SIG-M5 (cell line): ENCODE results near the gene HOXD10.

Experiments used
- DNase-seq: peaks from one replicate; lab custom pipeline; 2025; lab: John Stamatoyannopoulos, UW

The HOXD10 gene

GRCh38 chr2:176096243-176096985 is 20.2 kb upstream of the HOXD10 start:
- DNase-seq, result no peak

- DNase-seq, result no peak
Observed at GRCh38 chr2:176096986-176097819, 19.4 kb upstream of the HOXD10 start.

- no peak for DNase-seq
Observed at GRCh38 chr2:176097820-176098365, 18.7 kb upstream of the HOXD10 start.

DNA sequence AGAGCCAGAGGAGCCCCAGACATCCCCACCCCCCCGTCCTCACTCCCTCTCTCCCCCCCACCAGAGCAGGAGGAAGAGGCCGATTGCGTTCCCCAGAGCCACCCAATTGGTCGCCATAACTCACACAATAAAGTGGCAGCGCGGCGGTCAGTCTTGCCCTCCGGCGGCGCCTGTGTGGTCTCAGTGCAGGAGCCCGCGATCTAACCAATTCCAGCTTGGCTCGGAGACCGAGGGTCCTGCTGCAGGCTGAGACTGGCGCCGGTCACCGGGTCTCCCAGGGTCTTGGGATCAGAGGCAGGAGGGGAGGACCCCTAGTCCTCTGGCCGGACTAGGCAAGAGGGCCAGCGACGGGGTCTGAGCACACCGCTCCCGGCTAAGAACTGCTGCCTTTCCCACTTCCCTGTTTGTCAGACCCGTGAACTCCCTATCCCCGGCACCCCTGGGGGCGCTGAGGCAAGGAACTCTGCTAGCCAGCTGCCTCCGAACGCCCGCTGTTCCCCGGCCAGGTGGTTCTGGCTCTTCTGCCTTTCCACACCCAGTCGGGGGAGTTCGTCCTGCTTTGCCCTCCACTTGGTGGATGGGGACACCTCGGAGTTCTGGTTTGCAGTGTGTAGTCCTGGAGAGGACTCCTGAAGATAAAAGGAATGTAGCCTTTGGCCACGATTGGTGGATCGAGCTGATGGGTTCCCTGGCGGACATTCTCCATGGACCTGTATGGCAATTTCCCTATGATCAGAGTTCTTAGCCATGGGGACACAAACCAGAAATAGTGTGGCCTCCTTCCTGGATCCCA is 18.0 kb upstream of the HOXD10 start:
- DNase-seq, result no peak

DNA sequence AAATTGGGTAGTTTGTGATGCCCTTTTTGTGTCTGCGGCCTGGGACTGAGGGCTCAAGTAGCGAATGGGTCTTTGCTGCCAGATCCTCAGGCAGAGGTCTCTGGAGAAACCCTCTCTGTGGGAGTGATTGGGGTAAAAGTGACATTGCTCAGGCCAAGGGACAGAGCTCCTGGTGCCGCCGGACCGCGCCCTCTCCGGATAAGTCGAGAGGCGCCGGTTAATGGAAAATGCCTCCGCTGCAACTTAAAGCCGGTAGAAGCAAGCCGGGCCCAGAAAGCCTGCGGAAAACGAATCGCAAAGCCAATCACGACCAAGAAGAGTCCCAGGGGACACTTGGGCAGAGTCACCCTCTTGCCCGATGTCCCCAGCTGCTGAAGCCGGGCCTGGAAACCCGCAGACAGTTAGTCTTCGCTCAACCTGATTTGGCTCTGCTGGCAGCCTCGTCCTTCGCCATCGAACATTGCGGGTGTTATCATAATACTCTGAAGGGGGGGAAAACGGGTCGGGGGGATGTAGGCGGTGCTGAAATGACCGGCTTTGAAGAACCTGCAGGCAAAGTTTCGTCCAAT is 17.3 kb upstream of the HOXD10 start:
- DNase-seq, result no peak

DNA sequence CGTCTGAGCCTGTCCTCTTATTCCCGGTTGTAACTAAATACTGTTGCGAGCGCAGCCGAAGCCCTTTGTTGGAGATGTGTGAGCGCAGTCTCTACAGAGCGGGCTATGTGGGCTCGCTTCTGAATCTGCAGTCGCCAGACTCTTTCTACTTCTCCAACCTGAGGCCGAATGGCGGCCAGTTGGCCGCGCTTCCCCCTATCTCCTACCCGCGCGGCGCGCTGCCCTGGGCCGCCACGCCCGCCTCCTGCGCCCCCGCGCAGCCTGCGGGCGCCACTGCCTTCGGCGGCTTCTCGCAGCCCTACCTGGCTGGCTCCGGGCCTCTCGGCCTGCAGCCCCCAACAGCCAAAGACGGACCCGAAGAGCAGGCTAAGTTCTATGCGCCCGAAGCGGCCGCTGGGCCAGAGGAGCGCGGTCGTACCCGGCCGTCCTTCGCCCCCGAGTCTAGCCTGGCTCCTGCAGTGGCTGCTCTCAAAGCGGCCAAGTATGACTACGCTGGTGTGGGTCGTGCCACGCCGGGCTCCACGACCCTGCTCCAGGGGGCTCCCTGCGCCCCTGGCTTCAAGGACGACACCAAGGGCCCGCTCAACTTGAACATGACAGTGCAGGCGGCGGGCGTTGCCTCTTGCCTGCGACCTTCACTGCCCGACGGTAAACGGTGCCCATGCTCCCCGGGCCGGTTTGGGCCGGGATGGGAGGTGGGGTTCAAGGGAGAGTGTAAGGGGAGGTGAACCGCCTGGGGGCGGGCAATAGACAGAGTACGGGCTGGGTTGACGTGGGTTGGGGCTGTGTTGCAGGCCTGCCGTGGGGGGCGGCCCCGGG is 16.6 kb upstream of the HOXD10 start, which contains the start of gene HOXD12:
Gene HOXD12, plus strand, starts transcription at position 68 of the 819 bp plus-strand sequence. Its CDS starts 7 bp downstream, at position 75.
- DNase-seq, result no peak

DNA sequence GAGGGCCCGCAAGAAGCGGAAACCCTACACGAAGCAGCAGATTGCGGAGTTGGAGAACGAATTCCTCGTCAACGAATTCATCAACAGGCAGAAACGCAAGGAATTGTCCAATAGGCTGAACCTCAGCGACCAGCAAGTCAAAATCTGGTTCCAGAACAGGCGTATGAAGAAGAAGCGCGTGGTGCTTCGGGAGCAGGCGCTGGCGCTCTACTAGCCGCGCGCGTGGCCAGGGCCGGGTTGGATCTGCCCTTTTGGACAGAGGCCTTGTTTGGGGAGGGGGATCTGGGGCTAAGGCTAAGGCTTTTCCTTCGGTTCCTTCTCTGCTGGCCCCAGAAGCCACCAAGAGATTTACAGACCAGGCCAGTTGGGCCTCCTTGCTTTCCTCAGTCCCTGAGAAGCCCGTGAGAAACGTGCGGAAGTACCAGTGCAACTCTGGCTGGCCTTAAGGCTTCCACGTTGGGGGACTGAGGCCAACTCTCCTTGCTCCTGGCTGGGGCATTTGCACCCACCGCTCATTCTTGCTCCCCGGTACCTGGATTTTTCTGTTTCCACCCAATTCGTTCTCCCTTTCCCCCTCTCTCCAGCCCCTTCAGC is 15.9 kb upstream of the HOXD10 start:
- DNase-seq, result no peak

GRCh38 chr2:176101216-176101830 is 15.3 kb upstream of the HOXD10 start:
- no peak for DNase-seq

GRCh38 chr2:176101842-176102241 is 14.7 kb upstream of the HOXD10 start:
- no peak for DNase-seq

- DNase-seq, result no peak
Observed at GRCh38 chr2:176102309-176102866, 14.2 kb upstream of the HOXD10 start.

- no peak for DNase-seq
Observed at GRCh38 chr2:176103194-176103593, 13.4 kb upstream of the HOXD10 start.

GRCh38 chr2:176103742-176104315 is 12.7 kb upstream of the HOXD10 start:
- DNase-seq, result no peak

DNA sequence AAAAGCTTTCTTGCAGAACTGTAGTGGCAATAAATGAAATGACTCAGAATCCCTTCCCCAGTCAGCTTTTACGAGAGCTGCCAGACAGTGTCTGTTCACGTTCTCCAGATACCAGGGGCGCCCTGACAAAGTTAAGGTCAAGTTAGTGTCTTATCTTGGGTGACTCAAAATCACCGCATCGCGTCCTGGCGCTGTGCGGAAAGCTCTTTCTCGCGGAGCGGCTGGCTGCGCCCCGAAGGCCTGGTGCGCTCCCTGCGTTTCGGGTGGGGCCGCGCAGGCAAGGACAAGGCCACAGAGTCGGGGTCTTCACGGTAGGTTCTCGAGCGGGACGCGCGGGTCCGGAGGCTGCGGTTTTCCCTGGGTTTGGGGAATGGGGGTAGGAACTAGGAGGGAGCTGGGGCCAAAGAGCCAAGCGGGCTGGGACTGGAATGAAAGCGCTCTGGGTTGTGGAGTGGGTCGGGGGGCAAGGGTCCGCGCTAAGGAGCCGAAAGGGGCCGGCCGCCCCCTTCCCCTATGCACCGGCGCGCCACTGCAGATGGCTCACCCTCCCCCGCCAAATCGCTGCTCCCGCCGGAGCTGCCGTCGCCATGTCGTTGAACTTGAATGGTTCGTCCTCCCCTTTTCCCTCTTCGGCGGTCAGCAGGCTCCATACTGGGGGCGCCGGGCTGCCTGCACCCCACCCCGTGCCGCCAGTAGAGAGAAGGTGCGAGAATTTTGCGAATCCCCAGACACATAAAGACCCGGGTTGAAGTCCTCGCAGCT is 12.1 kb upstream of the HOXD10 start:
- no peak for DNase-seq

DNA sequence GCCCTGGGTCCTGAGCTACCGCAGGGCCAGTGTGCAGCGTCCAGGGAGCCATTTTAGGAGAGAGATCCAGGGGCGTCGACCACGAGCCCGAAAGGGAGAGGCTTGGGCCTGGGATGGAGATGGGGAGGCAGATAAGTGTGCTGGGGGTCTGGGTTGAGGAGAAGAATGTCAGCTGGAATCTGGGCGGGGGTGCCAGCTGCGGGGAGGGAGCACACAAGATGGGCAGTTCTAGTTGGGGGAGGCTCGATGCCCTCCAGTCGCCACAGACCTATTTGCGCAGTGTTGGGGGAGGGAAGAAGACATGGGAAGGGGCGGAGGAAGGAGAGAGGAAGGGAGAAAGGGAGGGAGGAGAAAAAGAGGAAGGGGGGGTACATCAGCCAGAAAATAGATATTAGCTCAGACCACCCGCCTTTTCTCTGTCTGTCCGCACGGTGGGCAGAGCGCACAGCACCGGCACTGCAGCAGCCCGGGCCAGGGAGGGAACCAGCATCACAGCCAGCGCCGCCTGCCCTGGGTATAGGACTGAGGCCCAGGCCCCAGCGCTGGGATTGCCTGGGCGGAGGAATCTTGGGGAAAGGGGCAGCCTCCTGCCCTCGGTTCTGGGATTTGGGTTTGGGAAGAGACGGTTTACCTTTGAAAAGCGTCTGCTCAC is 11.4 kb upstream of the HOXD10 start:
- no peak for DNase-seq

- DNase-seq, result no peak
Observed at GRCh38 chr2:176105730-176106580, 10.6 kb upstream of the HOXD10 start.

GRCh38 chr2:176106581-176107539 is 9.7 kb upstream of the HOXD10 start, which contains the start of gene HOXD11:
Gene HOXD11, plus strand, starts transcription at chr2:176107280. Its CDS starts 76 bp downstream, at chr2:176107356.
- DNase-seq, result no peak
